SK-N-SH treated with all-trans-retinoic acid at 6 μM for 48 hours (cell line): ENCODE results near the gene AIP.

ENCODE experiments used
- ATAC-seq: fragments of 200-7000 bp; cut with Tn5 transposase; 3 replicates; pipeline ENCODE4 v1.9.1; 2020; ENCODE audit warnings: mild to moderate bottlenecking, moderate library complexity
- CSDC2 ChIP-seq: fragments of 250-450 bp; sonication (Bioruptor Pico); IDR thresholded peaks from 2 replicates; pipeline ENCODE4 v1.5.0; 2020; ENCODE audit warnings: mild to moderate bottlenecking, moderate library complexity
- CSRNP3 ChIP-seq: fragments of 250-450 bp; sonication (Bioruptor Pico); IDR thresholded peaks from 2 replicates; pipeline ENCODE4 v1.5.1; 2021; ENCODE audit warnings: mild to moderate bottlenecking, moderate library complexity
- GLIS3 ChIP-seq: fragments of 250-450 bp; sonication (Bioruptor Pico); IDR thresholded peaks from 2 replicates; pipeline ENCODE4 v1.5.0; 2020; ENCODE audit warnings: mild to moderate bottlenecking, moderate library complexity
- ISL1 ChIP-seq: fragments of 250-450 bp; sonication (Bioruptor Pico); IDR thresholded peaks from 2 replicates; pipeline ENCODE4 v2.1.2; 2022; ENCODE audit warnings: mild to moderate bottlenecking, moderate library complexity
- OSR1 ChIP-seq: fragments of 250-450 bp; sonication (Bioruptor Pico); IDR thresholded peaks from 2 replicates; pipeline ENCODE4 v1.8.0; 2022; ENCODE audit warnings: moderate library complexity, mild to moderate bottlenecking, inconsistent platforms
- PATZ1 ChIP-seq: fragments of 250-450 bp; sonication (Bioruptor Pico); IDR thresholded peaks from 2 replicates; pipeline ENCODE4 v1.8.0; 2020; ENCODE audit warnings: mild to moderate bottlenecking, moderate library complexity, borderline replicate concordance
- PPARA ChIP-seq: fragments of 250-450 bp; sonication (Bioruptor Pico); IDR thresholded peaks from 2 replicates; pipeline ENCODE4 v1.5.0; 2020; ENCODE audit warnings: mild to moderate bottlenecking, borderline replicate concordance
- RARB ChIP-seq: fragments of 250-450 bp; sonication (Bioruptor Pico); IDR thresholded peaks from 2 replicates; pipeline ENCODE4 v1.8.0; 2021; ENCODE audit warnings: mild to moderate bottlenecking, moderate library complexity
- SNAI2 ChIP-seq: fragments of 250-450 bp; sonication (Bioruptor Pico); IDR thresholded peaks from 2 replicates; pipeline ENCODE4 v1.5.0; 2020; ENCODE audit warnings: mild to moderate bottlenecking, moderate library complexity
- TCF4 ChIP-seq: fragments of 250-450 bp; sonication (Bioruptor Pico); IDR thresholded peaks from 2 replicates; pipeline ENCODE4 v1.8.0; 2021; ENCODE audit warnings: mild to moderate bottlenecking, moderate library complexity, borderline replicate concordance
- ZFP3 ChIP-seq: fragments of 250-450 bp; sonication (Bioruptor Pico); IDR thresholded peaks from 2 replicates; pipeline ENCODE4 v1.5.0; 2020; ENCODE audit warnings: mild to moderate bottlenecking, moderate library complexity
- ZFP30 ChIP-seq: fragments of 450-650 bp; formaldehyde crosslinking; IDR thresholded peaks from 2 replicates; pipeline ENCODE4 v1.5.0; 2022; ENCODE audit warnings: mild to moderate bottlenecking, moderate library complexity
- ZNF565 ChIP-seq: fragments of 450-650 bp; formaldehyde crosslinking; conservative IDR thresholded peaks from 2 replicates; pipeline ENCODE4 v1.5.0; 2020; ENCODE audit warnings: low read depth, mild to moderate bottlenecking, moderate library complexity
- ZNF70 ChIP-seq: fragments of 450-650 bp; formaldehyde crosslinking; IDR thresholded peaks from 2 replicates; pipeline ENCODE4 v1.5.0; 2020; ENCODE audit warnings: mild to moderate bottlenecking, moderate library complexity
- ZNF8 ChIP-seq: fragments of 450-650 bp; formaldehyde crosslinking; IDR thresholded peaks from 2 replicates; pipeline ENCODE4 v1.5.0; 2020; ENCODE audit warnings: mild to moderate bottlenecking, moderate library complexity
- TF ChIP-seq, protein P1 (sequence below): fragments of 250-450 bp; sonication (Bioruptor Pico); IDR thresholded peaks from 2 replicates; pipeline ENCODE4 v1.5.0; 2020; ENCODE audit warnings: mild to moderate bottlenecking, moderate library complexity
- TF ChIP-seq, protein P2 (sequence below): fragments of 250-450 bp; sonication (Bioruptor Pico); IDR thresholded peaks from 2 replicates; pipeline ENCODE4 v1.8.0; 2021; ENCODE audit warnings: low read depth, mild to moderate bottlenecking, moderate library complexity, borderline replicate concordance
- TF ChIP-seq, protein P3 (sequence below): fragments of 250-450 bp; sonication (Bioruptor Pico); IDR thresholded peaks from 2 replicates; pipeline ENCODE4 v1.5.1; 2020; ENCODE audit warnings: low read depth, mild to moderate bottlenecking, moderate library complexity

Gene AIP

DNA sequence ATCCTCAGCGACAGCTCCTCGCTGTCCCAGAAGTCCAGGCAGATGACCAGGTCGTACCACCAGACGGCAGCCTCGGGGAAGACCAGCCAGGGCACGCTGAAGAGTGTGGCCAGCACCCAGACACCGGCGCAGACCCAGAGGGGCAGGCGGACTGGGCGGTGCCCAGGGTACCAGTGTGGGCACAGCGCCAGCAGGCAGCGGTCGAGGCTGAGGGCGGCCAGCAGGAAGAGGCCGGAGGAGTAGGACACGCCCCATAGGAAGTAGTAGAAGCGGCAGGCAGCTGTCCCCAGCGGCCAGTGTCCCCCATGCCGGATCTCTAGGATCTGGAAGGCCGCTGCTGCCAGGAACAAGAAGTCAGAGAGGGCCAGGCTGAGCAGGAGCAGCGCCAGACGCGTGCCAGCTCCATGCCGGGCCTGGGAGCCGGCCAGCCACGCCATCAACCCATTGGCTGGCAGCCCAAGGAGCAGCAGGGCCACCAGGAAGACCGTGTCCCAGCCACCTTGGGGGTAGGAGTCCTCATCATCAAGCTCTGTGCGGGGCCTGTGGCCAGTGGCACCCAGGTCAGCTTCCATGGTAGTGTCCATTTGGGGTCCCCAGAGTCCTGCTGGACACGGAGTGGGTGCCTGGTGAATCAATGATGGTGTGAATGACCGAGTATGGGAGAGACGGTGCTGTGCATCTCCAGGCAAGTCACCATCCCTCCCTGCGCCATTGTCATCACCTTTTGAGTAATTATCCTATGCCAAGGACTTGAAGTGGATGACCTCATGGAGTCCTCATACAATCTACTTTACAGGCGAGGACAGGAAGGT is 30.5 kb upstream of the AIP start, which contains the start of gene GPR152:
Gene GPR152, minus strand, starts transcription at position 589 of the 812 bp plus-strand sequence. Its CDS starts 5 bp downstream, at position 584.
- ATAC-seq: no peak; the same call in 2 of the 3 replicates
- TF ChIP-seq CSDC2 (CRISPR knock-in tag) (no peak), SNAI2 (CRISPR knock-in tag) (no peak), ZFP30 (CRISPR knock-in tag) (no peak), PPARA (CRISPR knock-in tag) (no peak), GLIS3 (CRISPR knock-in tag) (no peak), ZNF565 (CRISPR knock-in tag) (no peak), ZFP3 (CRISPR knock-in tag) (no peak), ZNF8 (CRISPR knock-in tag) (no peak), PATZ1 (no peak), ZNF70 (CRISPR knock-in tag) (no peak), ISL1 (no peak)
- TF ChIP-seq, protein P1, sequence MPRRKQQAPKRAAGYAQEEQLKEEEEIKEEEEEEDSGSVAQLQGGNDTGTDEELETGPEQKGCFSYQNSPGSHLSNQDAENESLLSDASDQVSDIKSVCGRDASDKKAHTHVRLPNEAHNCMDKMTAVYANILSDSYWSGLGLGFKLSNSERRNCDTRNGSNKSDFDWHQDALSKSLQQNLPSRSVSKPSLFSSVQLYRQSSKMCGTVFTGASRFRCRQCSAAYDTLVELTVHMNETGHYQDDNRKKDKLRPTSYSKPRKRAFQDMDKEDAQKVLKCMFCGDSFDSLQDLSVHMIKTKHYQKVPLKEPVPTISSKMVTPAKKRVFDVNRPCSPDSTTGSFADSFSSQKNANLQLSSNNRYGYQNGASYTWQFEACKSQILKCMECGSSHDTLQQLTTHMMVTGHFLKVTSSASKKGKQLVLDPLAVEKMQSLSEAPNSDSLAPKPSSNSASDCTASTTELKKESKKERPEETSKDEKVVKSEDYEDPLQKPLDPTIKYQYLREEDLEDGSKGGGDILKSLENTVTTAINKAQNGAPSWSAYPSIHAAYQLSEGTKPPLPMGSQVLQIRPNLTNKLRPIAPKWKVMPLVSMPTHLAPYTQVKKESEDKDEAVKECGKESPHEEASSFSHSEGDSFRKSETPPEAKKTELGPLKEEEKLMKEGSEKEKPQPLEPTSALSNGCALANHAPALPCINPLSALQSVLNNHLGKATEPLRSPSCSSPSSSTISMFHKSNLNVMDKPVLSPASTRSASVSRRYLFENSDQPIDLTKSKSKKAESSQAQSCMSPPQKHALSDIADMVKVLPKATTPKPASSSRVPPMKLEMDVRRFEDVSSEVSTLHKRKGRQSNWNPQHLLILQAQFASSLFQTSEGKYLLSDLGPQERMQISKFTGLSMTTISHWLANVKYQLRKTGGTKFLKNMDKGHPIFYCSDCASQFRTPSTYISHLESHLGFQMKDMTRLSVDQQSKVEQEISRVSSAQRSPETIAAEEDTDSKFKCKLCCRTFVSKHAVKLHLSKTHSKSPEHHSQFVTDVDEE (CRISPR knock-in tag): no peak
- TF ChIP-seq, protein P2, sequence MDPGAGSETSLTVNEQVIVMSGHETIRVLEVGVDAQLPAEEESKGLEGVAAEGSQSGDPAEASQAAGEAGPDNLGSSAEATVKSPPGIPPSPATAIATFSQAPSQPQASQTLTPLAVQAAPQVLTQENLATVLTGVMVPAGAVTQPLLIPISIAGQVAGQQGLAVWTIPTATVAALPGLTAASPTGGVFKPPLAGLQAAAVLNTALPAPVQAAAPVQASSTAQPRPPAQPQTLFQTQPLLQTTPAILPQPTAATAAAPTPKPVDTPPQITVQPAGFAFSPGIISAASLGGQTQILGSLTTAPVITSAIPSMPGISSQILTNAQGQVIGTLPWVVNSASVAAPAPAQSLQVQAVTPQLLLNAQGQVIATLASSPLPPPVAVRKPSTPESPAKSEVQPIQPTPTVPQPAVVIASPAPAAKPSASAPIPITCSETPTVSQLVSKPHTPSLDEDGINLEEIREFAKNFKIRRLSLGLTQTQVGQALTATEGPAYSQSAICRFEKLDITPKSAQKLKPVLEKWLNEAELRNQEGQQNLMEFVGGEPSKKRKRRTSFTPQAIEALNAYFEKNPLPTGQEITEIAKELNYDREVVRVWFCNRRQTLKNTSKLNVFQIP (CRISPR knock-in tag): no peak

GRCh38 chr11:67453816-67454732 is 28.8 kb upstream of the AIP start:
- no peak for ATAC-seq
- TF ChIP-seq TCF4 (CRISPR knock-in tag) (no peak), ZFP3 (CRISPR knock-in tag) (no peak), CSRNP3 (CRISPR knock-in tag) (no peak), SNAI2 (CRISPR knock-in tag) (no peak), ISL1 (no peak), OSR1 (CRISPR knock-in tag) (no peak), RARB (CRISPR knock-in tag) (no peak), ZNF70 (CRISPR knock-in tag) (no peak), PATZ1 (no peak)
- TF ChIP-seq, protein P3, sequence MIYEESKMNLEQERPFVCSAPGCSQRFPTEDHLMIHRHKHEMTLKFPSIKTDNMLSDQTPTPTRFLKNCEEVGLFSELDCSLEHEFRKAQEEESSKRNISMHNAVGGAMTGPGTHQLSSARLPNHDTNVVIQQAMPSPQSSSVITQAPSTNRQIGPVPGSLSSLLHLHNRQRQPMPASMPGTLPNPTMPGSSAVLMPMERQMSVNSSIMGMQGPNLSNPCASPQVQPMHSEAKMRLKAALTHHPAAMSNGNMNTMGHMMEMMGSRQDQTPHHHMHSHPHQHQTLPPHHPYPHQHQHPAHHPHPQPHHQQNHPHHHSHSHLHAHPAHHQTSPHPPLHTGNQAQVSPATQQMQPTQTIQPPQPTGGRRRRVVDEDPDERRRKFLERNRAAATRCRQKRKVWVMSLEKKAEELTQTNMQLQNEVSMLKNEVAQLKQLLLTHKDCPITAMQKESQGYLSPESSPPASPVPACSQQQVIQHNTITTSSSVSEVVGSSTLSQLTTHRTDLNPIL (CRISPR knock-in tag): no peak
- TF ChIP-seq, all 23 proteins: peak for 0
